ENCODE results near the gene IL25.

IL25 gene

DNA sequence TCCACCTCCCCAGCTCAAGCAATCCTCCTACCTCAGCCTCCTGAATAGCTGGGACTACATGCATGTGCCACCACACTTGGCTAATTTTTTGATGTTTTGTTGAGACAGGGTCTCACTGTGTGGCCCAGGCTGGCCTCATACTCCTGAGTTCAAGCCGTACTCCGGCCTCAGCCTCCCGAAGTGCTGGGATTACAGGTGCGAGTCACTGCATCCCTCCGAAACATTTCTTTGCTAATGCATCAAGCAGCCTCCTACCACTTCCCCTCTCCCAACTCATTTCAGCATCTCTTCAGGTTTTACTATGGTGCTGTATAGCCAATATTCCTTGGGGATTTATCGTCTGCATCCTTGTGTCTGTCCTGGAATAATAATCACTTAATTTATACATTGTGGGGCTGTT, 17.6 kb upstream of the IL25 start:
- FAIRE-seq = no peak

DNA sequence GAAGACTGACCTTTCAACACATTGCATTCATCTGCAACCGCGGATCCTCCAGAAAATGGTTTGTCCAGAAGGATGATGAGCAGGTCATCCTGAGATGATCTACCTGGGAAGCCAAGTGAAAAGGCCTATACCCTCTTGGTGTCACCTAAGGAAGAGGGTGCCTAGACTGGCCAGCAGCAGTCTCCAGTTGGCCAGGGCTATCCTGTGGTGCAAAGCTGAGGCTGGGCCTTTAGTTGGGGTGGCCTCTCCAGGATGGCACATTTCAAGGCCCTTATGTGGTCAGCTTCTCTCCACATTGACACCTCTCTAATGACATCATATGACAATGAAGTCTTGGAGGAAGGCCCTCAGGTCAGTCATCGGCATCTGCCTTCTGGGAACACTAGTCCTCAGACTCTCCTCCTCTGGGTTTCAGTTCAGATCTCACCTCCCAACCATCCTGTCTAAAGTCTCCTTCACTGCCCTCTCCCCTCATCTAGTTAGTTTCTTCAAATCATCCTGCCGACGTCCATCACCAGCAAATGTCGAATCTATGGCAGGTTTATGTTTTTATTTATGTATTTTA, 16.7 kb upstream of the IL25 start:
- no peak for FAIRE-seq

- no peak for FAIRE-seq
These were observed 15.9 kb upstream of the IL25 start for GRCh38 chr14:23356662-23357061.

DNA sequence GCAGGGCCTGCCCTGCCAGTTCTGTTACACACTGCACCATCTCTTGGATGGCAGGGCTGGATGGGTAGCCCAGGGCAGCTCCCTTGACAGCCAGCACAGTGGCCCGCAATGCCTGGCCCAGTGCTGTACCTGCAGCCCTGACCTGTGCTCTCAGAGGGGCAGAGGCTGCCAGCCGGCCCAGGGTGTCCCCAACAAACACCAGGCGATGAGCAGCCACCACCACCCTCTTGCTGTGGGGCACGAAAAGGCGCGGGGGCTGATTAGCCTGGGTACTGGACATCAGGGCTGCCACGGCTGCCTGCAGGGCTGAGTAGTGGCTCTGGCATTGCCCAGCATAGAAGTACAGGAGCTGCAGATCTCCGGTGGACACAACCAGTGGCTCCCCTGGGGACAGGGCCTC, 15.3 kb upstream of the IL25 start:
- FAIRE-seq = no peak

GRCh38 chr14:23358042-23358441, 14.6 kb upstream of the IL25 start:
- no peak for FAIRE-seq

DNA sequence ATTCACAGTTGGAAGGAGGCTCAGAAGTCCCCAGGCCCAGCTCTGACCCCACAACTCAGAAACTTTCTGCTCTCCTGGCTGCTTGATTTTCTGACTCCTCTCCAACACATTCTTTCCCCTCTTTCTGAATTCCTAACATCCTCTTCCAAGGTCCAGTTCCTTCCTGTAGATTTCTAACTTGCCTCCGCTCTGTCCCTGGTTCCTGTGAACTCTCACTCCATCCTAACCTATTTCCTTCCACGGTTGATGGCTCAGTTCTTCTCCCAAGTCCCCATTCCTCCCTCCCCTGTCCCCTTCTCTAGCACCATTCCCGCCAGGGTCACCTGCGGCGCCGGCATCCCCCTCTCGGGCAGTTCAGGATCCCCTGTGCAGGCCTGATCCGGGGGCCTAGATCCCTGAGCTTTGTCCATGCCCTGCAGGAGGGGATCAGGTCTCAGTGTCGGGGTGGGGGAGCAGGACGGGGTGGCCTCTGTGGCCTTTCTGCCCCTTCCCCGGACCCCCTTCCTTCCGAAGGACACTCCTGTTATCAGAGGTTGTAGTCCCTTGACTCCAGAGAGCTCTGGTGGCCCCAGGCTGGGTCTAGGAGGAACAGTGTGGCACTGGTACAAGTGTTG, 13.9 kb upstream of the IL25 start:
- FAIRE-seq = no peak

GRCh38 chr14:23359167-23359626, 13.4 kb upstream of the IL25 start:
- FAIRE-seq = no peak

DNA sequence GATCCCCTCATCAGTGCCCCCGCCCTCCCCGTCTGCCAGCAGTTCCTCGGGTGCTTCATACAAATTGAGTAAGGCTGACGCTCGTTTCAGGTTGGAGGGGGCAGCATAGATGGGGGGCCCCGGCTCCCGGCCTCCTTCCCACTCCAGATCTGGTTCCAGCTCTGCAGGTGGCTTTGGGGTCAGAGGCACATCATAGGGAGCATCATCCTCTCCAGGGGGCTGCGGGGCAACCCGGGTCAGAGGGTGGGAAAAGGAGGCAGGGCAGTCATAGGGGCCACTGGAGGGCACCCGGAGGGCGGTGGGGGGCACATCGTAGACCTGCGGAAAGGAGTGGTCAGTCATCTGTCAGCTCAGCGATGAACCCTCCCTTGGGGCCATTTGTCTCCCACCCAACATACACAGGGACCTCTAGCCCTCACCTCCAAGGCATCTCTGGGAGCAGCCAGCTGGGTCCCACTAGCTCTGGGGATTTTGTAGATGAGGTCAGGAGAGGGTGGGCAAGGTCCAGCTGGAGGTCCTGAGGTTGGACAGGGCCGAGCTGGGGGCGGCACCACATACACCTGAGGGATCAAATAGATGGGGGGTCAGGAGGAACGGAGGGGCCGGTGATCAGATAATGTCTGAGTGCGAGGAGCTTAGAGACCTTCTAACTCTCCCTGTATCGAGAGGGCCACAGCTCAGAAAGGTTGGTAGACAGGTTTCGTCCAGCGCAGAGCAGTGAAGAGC, 12.7 kb upstream of the IL25 start:
- no peak for FAIRE-seq

GRCh38 chr14:23360496-23360895, 12.1 kb upstream of the IL25 start:
- FAIRE-seq = no peak

- no peak for FAIRE-seq
These were observed 11.3 kb upstream of the IL25 start for GRCh38 chr14:23361320-23361719.

DNA sequence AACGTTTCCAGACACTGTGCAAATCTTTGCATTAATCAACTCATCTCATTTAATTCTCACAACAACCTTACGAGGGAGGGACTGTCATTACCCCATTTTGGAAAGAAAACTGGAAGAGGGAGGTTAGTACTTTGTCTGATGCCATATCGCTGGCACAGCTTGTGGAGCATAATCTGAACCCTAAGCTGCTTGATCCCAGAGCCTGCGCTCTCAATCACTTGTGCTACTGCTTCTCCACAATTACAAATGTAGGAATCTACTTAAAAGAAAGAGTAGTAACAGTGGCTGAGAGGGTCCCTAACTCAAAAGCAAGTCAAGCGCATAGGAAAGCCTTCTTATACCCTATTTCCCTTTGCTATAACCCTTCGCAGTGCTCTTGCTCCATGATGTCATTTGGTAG, 10.8 kb upstream of the IL25 start:
- FAIRE-seq = no peak

- no peak for FAIRE-seq
These were observed 10.4 kb upstream of the IL25 start for GRCh38 chr14:23362200-23362599.

DNA sequence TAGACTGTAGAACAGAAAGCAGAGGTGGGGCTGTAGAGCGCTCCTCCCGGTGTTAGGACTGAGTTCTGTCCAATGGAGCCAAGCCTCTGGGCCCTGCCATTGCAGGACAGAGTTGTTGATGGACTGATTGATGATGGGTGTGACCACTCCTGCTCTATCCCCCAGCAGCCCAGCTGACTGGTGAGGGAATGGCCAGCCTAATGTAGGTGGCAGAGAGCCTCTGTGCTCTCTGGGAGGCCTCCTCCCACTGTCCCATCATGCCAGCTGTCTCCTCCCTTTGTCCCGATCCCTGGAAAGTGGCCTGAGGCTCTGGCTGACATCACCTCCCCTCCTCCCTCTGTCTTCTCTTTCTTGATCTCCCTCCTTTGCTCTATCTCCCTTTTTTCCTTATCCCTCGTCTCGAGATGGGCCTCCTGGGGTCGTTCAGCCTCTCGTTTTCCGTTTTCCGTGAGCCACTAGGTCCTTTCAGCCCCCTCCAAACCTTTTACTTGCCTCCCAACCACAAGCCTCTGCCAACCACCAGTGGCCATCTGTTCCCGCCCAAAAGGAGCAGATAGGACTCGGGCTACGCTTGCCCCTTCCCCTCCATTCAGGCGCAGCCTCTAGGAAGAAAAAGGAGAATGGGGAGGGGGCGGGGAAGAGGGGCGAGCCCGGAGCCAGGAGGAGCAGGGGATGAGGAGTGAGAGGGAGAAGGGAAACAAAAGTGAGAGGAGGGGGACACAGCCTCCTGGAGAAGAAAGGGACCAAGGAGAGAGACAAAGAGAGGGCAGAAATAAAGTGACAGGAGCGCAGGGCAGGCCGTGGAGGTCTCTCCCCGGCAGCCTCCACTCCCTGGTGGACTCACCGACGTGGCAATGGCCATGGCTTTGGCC, 8.2 kb upstream of the IL25 start:
- no peak for FAIRE-seq

- FAIRE-seq = no peak
These were observed 7.4 kb upstream of the IL25 start, which contains the start of gene EFS for GRCh38 chr14:23365036-23365731. Gene EFS, minus strand, starts transcription at chr14:23365172. Its CDS starts 147 bp downstream, at chr14:23365025.

DNA sequence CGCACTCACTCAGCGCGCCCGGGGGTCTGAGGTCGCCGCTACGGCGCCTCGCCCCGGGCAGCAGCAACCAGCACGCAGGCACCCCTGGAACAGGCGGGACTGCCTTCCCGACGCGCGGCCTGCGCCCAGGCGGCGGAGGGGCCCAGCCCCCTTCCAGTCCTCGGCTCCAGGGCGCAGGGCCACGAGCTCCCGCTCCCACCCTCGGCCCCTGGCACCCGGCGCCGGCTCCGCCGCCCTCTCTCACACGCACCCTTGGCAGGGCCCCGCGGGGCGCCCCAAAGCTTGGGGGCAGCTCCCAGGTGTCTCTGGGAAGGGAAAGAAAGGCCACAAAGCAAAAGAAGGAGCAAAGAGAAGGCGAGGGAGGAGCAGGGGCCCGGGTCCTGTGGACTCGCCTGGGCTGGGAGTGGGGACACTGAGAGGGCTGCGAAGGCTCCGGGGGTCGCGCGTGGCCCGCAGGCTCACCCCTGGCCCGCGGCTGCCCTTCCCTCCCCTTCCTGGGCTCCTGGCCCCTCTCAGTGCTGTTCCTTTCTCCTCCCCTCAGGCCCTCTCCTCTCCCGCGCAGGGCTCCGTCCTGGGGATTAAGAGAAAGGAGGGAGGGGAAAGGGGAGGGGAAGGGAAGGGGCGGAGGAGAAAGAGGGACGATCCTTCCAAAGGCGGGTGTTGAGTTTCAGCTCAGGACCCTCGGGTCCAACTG, 6.7 kb upstream of the IL25 start:
- no peak for FAIRE-seq

GRCh38 chr14:23366426-23366921, 6.1 kb upstream of the IL25 start:
- no peak for FAIRE-seq

GRCh38 chr14:23370221-23370620, 2.4 kb upstream of the IL25 start:
- no peak for FAIRE-seq

GRCh38 chr14:23371865-23372264, 744 bp upstream of the IL25 start:
- FAIRE-seq = no peak

DNA sequence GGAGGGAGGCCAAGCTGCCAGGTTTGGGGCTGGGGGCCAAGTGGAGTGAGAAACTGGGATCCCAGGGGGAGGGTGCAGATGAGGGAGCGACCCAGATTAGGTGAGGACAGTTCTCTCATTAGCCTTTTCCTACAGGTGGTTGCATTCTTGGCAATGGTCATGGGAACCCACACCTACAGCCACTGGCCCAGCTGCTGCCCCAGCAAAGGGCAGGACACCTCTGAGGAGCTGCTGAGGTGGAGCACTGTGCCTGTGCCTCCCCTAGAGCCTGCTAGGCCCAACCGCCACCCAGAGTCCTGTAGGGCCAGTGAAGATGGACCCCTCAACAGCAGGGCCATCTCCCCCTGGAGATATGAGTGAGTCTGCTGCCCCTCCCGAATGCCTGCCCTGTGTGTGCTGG, 432 bp downstream of the IL25 start:
- FAIRE-seq = no peak

DNA sequence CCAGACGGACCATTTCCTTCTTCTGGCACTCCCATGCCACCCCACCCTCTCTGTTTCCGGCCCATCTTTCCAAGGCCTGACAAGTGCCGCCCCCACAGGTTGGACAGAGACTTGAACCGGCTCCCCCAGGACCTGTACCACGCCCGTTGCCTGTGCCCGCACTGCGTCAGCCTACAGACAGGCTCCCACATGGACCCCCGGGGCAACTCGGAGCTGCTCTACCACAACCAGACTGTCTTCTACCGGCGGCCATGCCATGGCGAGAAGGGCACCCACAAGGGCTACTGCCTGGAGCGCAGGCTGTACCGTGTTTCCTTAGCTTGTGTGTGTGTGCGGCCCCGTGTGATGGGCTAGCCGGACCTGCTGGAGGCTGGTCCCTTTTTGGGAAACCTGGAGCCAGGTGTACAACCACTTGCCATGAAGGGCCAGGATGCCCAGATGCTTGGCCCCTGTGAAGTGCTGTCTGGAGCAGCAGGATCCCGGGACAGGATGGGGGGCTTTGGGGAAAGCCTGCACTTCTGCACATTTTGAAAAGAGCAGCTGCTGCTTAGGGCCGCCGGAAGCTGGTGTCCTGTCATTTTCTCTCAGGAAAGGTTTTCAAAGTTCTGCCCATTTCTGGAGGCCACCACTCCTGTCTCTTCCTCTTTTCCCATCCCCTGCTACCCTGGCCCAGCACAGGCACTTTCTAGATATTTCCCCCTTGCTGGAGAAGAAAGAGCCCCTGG, 3.1 kb downstream of the IL25 start:
- FAIRE-seq = no peak
